Mesendoderm (in vitro differentiated cells): ENCODE measurements around the gene PDIA5.

ENCODE experiments used
- DNase-seq: peaks from one replicate; pipeline ENCODE4 v3.0.0; 2013
- H2AK5ac ChIP-seq: 2 replicates; pipeline ENCODE4 v1.6.1; 2013; ENCODE audit warnings: low read length, inconsistent platforms
- H2BK120ac ChIP-seq: 2 replicates; pipeline ENCODE4 v1.6.1; 2013; ENCODE audit warnings: low read depth, mild to moderate bottlenecking, low read length, moderate library complexity, mixed read lengths
- H2BK15ac ChIP-seq: replicated peaks from 2 replicates; pipeline ENCODE4 v1.6.1; 2013; ENCODE audit warnings: low read depth, mild to moderate bottlenecking, moderate library complexity
- H2BK5ac ChIP-seq: 2 replicates; pipeline ENCODE4 v1.6.1; 2013; ENCODE audit warnings: low read length, inconsistent platforms
- H3K18ac ChIP-seq: 2 replicates; pipeline ENCODE4 v1.6.1; 2013; ENCODE audit warnings: mild to moderate bottlenecking, low read length, mixed read lengths
- H3K23ac ChIP-seq: one replicate; pipeline ENCODE4 v1.6.1; 2013; ENCODE audit warnings: low read length
- H3K27ac ChIP-seq: 2 replicates; pipeline ENCODE4 v1.5.1; 2013; ENCODE audit warnings: low read depth, mild to moderate bottlenecking, inconsistent platforms, low read length, moderate library complexity
- H3K27me3 ChIP-seq: 2 replicates; pipeline ENCODE4 v1.6.1; 2013; ENCODE audit warnings: low read length, control low read depth, mild to moderate bottlenecking, inconsistent platforms; ENCODE audit not compliant: insufficient read depth, poor library complexity
- H3K36me3 ChIP-seq: 2 replicates; pipeline ENCODE4 v1.6.1; 2013; ENCODE audit warnings: low read length, inconsistent platforms; ENCODE audit not compliant: control insufficient read depth, insufficient read depth
- H3K4ac ChIP-seq: one replicate; pipeline ENCODE4 v1.6.1; 2013; ENCODE audit warnings: low read depth, mild to moderate bottlenecking, low read length, moderate library complexity
- H3K4me1 ChIP-seq: 2 replicates; pipeline ENCODE4 v1.6.1; 2013; ENCODE audit warnings: low read depth, low read length, inconsistent platforms; ENCODE audit not compliant: control insufficient read depth
- H3K4me2 ChIP-seq: 2 replicates; pipeline ENCODE4 v1.6.1; 2013; ENCODE audit warnings: low read length
- H3K4me3 ChIP-seq: 2 replicates; pipeline ENCODE4 v1.5.1; 2013; ENCODE audit warnings: mild to moderate bottlenecking, low read length
- H3K56ac ChIP-seq: one replicate; pipeline ENCODE4 v1.6.1; 2013; ENCODE audit warnings: low read length
- H3K79me1 ChIP-seq: 2 replicates; pipeline ENCODE4 v1.6.1; 2013; ENCODE audit warnings: low read length, inconsistent platforms
- H3K79me2 ChIP-seq: 2 replicates; pipeline ENCODE4 v1.6.1; 2013; ENCODE audit warnings: mild to moderate bottlenecking, low read length; ENCODE audit not compliant: control insufficient read depth, insufficient read depth
- H3K9ac ChIP-seq: 2 replicates; pipeline ENCODE4 v1.6.1; 2013; ENCODE audit warnings: low read length, inconsistent platforms
- H4K5ac ChIP-seq: one replicate; pipeline ENCODE4 v1.6.1; 2013; ENCODE audit warnings: low read length
- H4K8ac ChIP-seq: one replicate; pipeline ENCODE4 v1.6.1; 2013; ENCODE audit warnings: low read depth, mild to moderate bottlenecking, control low read depth, low read length, moderate library complexity
- whole genome bisulfite sequencing: extraction: QIAGEN DNeasy Blood & Tissue Kit; methylation state at CpG from one replicate; pipeline ENCODE4 v1.1.7; 2013; ENCODE audit warnings: low lambda C conversion rate, missing lambda C conversion rate; ENCODE audit not compliant: insufficient coverage; ENCODE audit errors: extremely low coverage; 5-methylcytosine and 5-hydroxymethylcytosine counted together

The PDIA5 gene

DNA sequence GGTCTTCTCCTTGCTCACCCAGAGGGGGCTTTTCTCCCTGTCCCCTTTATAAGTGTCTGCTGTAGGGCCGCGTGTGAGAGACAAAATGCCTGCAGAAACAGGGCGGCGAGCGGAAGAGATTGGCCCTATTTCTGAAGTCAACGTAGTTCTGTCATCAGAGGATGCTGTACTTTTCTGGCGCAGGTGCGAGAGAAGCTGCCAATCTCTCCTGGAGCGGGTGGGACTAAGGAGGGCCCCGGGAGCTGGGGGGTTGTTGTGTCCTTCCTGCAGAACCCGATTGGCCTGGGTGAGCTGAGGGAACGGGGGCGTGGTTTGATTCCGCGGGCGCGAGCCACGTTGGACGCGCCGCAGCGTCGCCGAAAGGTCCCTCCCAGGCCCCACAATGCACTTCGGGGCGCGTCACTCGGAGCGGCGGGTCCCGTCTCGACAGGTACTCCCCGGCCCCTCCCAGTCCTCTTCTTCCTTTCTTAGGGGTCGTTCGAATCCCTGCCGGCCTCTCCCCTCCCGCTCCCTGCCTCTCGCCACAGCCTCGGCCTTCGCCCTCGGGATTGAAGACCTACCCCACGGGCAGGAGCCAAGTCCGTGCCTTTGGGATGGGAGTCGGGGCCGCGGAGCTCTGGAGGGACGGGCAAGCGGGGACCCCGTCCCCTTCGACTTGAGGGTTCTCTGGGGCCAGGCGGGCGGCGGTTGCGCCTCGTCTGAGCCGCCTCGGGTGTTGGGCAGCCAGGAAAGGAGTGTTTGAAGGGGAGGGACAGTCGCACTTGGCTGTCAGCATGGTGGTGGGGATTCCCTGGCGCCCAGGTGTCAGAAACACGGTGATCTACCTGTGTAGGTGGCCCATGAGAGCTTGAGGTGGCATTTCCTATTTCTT, 135.0 kb downstream of the PDIA5 start, which contains the start of gene SEC22A:
Gene SEC22A (plus strand): TSS at position 387 of the 871 bp plus-strand sequence. CDS start 7,275 bp downstream, outside the sequence.
- Histone ChIP-seq H3K56ac (peak within 1 kb of the TSS; percentile 92), H3K4ac (peak within 1 kb of the TSS; percentile 11), H2BK15ac (no peak within 1 kb of the TSS), H3K18ac (peak within 1 kb of the TSS; percentile 15), H4K8ac (no peak within 1 kb of the TSS), H3K23ac (peak within 1 kb of the TSS; percentile 90), H2AK5ac (peak within 1 kb of the TSS; percentile 29), H3K9ac (peak within 1 kb of the TSS; percentile 85), H3K27me3 (no peaks in the 10 kb centered on the region), H3K36me3 (no peaks in the 10 kb centered on the region), H2BK120ac (peak within 1 kb of the TSS; percentile 76), H4K5ac (peak within 1 kb of the TSS; percentile 59), H3K4me1 (peaks cover 2% of the 10 kb centered on the region), H3K27ac (no peak within 1 kb of the TSS), H3K79me2 (peaks cover 7% of the 10 kb centered on the region), H3K4me3 (peak within 1 kb of the TSS; percentile 73), H3K4me2 (peak within 1 kb of the TSS; percentile 98), H2BK5ac (peak within 1 kb of the TSS; percentile 10), H3K79me1 (peaks cover 10% of the 10 kb centered on the region)
- WGBS: no CpG with 5 or more reads among the region's 60 CpGs
- DNase-seq: peak; percentile 98

- H2BK5ac ChIP-seq: peak overlapping the region; percentile 10
- peak overlapping the region; percentile 90 for H3K23ac ChIP-seq
- H3K56ac ChIP-seq: peak overlapping the region; percentile 92
- WGBS: no CpG with 5 or more reads among the region's 7 CpGs
- H3K4me2 ChIP-seq: peak overlapping the region; percentile 98
- peak overlapping the region; percentile 73 for H3K4me3 ChIP-seq
- no peaks in the 10 kb centered on the region for H3K27me3 ChIP-seq
- peak; percentile 65 for DNase-seq
- no peak overlapping the region for H2BK120ac ChIP-seq
- H3K36me3 ChIP-seq: no peaks in the 10 kb centered on the region
- peak overlapping the region; percentile 85 for H3K9ac ChIP-seq
- H3K4ac ChIP-seq: peak overlapping the region; percentile 0
- peak overlapping the region; percentile 29 for H2AK5ac ChIP-seq
- H3K79me2 ChIP-seq: peaks cover 7% of the 10 kb centered on the region
- H4K8ac ChIP-seq: no peak overlapping the region
- peaks cover 2% of the 10 kb centered on the region for H3K4me1 ChIP-seq
- H3K79me1 ChIP-seq: peaks cover 10% of the 10 kb centered on the region
- peak overlapping the region; percentile 15 for H3K18ac ChIP-seq
- no peak overlapping the region for H4K5ac ChIP-seq
- H3K27ac ChIP-seq: no peak overlapping the region
- no peak overlapping the region for H2BK15ac ChIP-seq
These were observed 135.6 kb downstream of the PDIA5 start for GRCh38 chr3:123202451-123202850.
